Activated naive CD4-positive, alpha-beta T cell treated with anti-CD3 and anti-CD28 coated beads, Interleukin-2, amount 10 ng/mL, durations not matched to agents 7 days and 5 days (primary cell): Measurements from ENCODE around the gene ADH7.

Source experiments
- CTCF ChIA-PET: fragments of 350-600 bp; sonication (Branson Sonifier 250); formaldehyde crosslinking; loops from one replicate; lab custom pipeline; 2021; ENCODE audit warnings: antibody characterized with exemption; lab: Charles Lee
- DNase-seq: peaks from one replicate; pipeline ENCODE4 v3.0.0-alpha.2; 2020
- H3K27ac Mint-ChIP-seq: one replicate; pipeline ENCODE4 v1.8.0; 2021; ENCODE audit warnings: mild to moderate bottlenecking, moderate library complexity, mixed read lengths
- H3K27me3 Mint-ChIP-seq: one replicate; pipeline ENCODE4 v1.8.0; 2021; ENCODE audit warnings: mild to moderate bottlenecking, mixed read lengths
- H3K36me3 Mint-ChIP-seq: one replicate; pipeline ENCODE4 v1.8.0; 2021; ENCODE audit warnings: mixed read lengths
- H3K4me1 Mint-ChIP-seq: one replicate; pipeline ENCODE4 v1.8.0; 2021; ENCODE audit warnings: mixed read lengths
- H3K4me3 Mint-ChIP-seq: one replicate; pipeline ENCODE4 v1.8.0; 2021; ENCODE audit warnings: mild to moderate bottlenecking, moderate library complexity, mixed read lengths
- H3K9me3 Mint-ChIP-seq: one replicate; pipeline ENCODE4 v1.8.0; 2021; ENCODE audit warnings: mixed read lengths

The ADH7 gene

GRCh38 chr4:99435154-99435553, at the start of gene ADH7:
Gene ADH7 (minus strand): TSS chr4:99435342. CDS start chr4:99435233, 109 bp downstream.
- CTCF ChIA-PET = no interaction called here
- DNase-seq = no peak
- no peaks in the 10 kb centered on the region for H3K9me3 Mint-ChIP-seq
- no peaks in the 10 kb centered on the region for H3K36me3 Mint-ChIP-seq
- no peaks in the 10 kb centered on the region for H3K4me1 Mint-ChIP-seq
- H3K4me3 Mint-ChIP-seq = no peak within 1 kb of the TSS
- no peak within 1 kb of the TSS for H3K27ac Mint-ChIP-seq
- no peaks in the 10 kb centered on the region for H3K27me3 Mint-ChIP-seq

- Mint-ChIP-seq H3K9me3 (peaks cover 24% of the 10 kb centered on the region), H3K27ac (no peak overlapping the region), H3K4me3 (no peak overlapping the region), H3K4me1 (no peaks in the 10 kb centered on the region), H3K27me3 (no peaks in the 10 kb centered on the region), H3K36me3 (no peaks in the 10 kb centered on the region)
- CTCF ChIA-PET = no interaction called here
- DNase-seq = no peak
Observed at GRCh38 chr4:99483636-99484035, 48.5 kb upstream of the ADH7 start.

GRCh38 chr4:99473131-99473530, 38.0 kb upstream of the ADH7 start:
- Mint-ChIP-seq H3K27ac (no peak overlapping the region), H3K27me3 (no peaks in the 10 kb centered on the region), H3K4me1 (no peaks in the 10 kb centered on the region), H3K9me3 (no peaks in the 10 kb centered on the region), H3K4me3 (no peak overlapping the region), H3K36me3 (no peaks in the 10 kb centered on the region)
- CTCF ChIA-PET = interaction anchor here (0.7 kb wide), 1 partner anchor 9 kb away, joined by 3 read pairs; no protein-coding TSS in a partner anchor
- no peak for DNase-seq

- Mint-ChIP-seq H3K4me1 (no peaks in the 10 kb centered on the region), H3K9me3 (no peaks in the 10 kb centered on the region), H3K27me3 (no peaks in the 10 kb centered on the region), H3K36me3 (no peaks in the 10 kb centered on the region), H3K27ac (no peak overlapping the region), H3K4me3 (no peak overlapping the region)
- CTCF ChIA-PET = interaction anchor here (0.6 to 1.4 kb wide), 3 partner anchors 9 to 337 kb away, joined by 3 to 6 read pairs (median 4); no protein-coding TSS in a partner anchor
- no peak for DNase-seq
Observed at GRCh38 chr4:99471896-99472295, 36.8 kb upstream of the ADH7 start.

- H3K36me3 Mint-ChIP-seq = no peaks in the 10 kb centered on the region
- CTCF ChIA-PET = interaction anchor here (0.6 to 1.4 kb wide), 3 partner anchors 8 to 337 kb away, joined by 3 to 6 read pairs (median 4); no protein-coding TSS in a partner anchor
- no peak overlapping the region for H3K4me3 Mint-ChIP-seq
- no peaks in the 10 kb centered on the region for H3K4me1 Mint-ChIP-seq
- H3K9me3 Mint-ChIP-seq = no peaks in the 10 kb centered on the region
- no peaks in the 10 kb centered on the region for H3K27me3 Mint-ChIP-seq
- DNase-seq = no peak
- no peak overlapping the region for H3K27ac Mint-ChIP-seq
Observed at GRCh38 chr4:99471349-99471748, 36.2 kb upstream of the ADH7 start.

GRCh38 chr4:99468889-99469288, 33.7 kb upstream of the ADH7 start:
- Mint-ChIP-seq H3K27me3 (no peaks in the 10 kb centered on the region), H3K36me3 (no peaks in the 10 kb centered on the region), H3K27ac (no peak overlapping the region), H3K9me3 (no peaks in the 10 kb centered on the region), H3K4me3 (no peak overlapping the region), H3K4me1 (no peaks in the 10 kb centered on the region)
- no peak for DNase-seq
- CTCF ChIA-PET = no interaction called here

GRCh38 chr4:99467887-99468286, 32.7 kb upstream of the ADH7 start:
- Mint-ChIP-seq H3K27me3 (no peaks in the 10 kb centered on the region), H3K27ac (no peak overlapping the region), H3K9me3 (no peaks in the 10 kb centered on the region), H3K36me3 (no peaks in the 10 kb centered on the region), H3K4me1 (no peaks in the 10 kb centered on the region), H3K4me3 (no peak overlapping the region)
- DNase-seq = no peak
- CTCF ChIA-PET = interaction anchor here (0.6 kb wide), 1 partner anchor 37 kb away, joined by 3 read pairs; no protein-coding TSS in a partner anchor

GRCh38 chr4:99463566-99463965, 28.4 kb upstream of the ADH7 start:
- DNase-seq = no peak
- no peak overlapping the region for H3K4me3 Mint-ChIP-seq
- H3K36me3 Mint-ChIP-seq = no peaks in the 10 kb centered on the region
- no peak overlapping the region for H3K27ac Mint-ChIP-seq
- no peaks in the 10 kb centered on the region for H3K4me1 Mint-ChIP-seq
- CTCF ChIA-PET = interaction anchor here (0.6 to 2.0 kb wide), 12 partner anchors 8 to 638 kb away, joined by 3 to 11 read pairs (median 4); no protein-coding TSS in a partner anchor
- no peaks in the 10 kb centered on the region for H3K27me3 Mint-ChIP-seq
- H3K9me3 Mint-ChIP-seq = no peaks in the 10 kb centered on the region

- Mint-ChIP-seq H3K27me3 (no peaks in the 10 kb centered on the region), H3K36me3 (no peaks in the 10 kb centered on the region), H3K27ac (no peak overlapping the region), H3K9me3 (no peaks in the 10 kb centered on the region), H3K4me3 (no peak overlapping the region), H3K4me1 (no peaks in the 10 kb centered on the region)
- peak; percentile 63 for DNase-seq
- CTCF ChIA-PET = interaction anchor here (0.6 to 2.0 kb wide), 16 partner anchors 9 to 637 kb away, joined by 3 to 11 read pairs (median 4); no protein-coding TSS in a partner anchor
Observed at GRCh38 chr4:99462875-99463464, 27.8 kb upstream of the ADH7 start.

- Mint-ChIP-seq H3K9me3 (no peaks in the 10 kb centered on the region), H3K27ac (no peak overlapping the region), H3K4me3 (no peak overlapping the region), H3K4me1 (no peaks in the 10 kb centered on the region), H3K36me3 (no peaks in the 10 kb centered on the region), H3K27me3 (peaks cover 3% of the 10 kb centered on the region)
- DNase-seq = no peak
- CTCF ChIA-PET = interaction anchor here (0.8 to 2.0 kb wide), 11 partner anchors 10 to 994 kb away, joined by 3 to 11 read pairs (median 6); partner anchors contain the start of gene METAP1
Observed at GRCh38 chr4:99461623-99462401, 26.7 kb upstream of the ADH7 start.

GRCh38 chr4:99459546-99460042, 24.5 kb upstream of the ADH7 start:
- Mint-ChIP-seq H3K36me3 (no peaks in the 10 kb centered on the region), H3K27ac (no peak overlapping the region), H3K4me3 (no peak overlapping the region), H3K4me1 (no peaks in the 10 kb centered on the region), H3K9me3 (no peaks in the 10 kb centered on the region), H3K27me3 (peaks cover 7% of the 10 kb centered on the region)
- no peak for DNase-seq
- CTCF ChIA-PET = interaction anchor here (1.0 to 1.2 kb wide), 2 partner anchors 9 to 464 kb away, joined by 3 read pairs; partner anchors contain the start of gene METAP1

- CTCF ChIA-PET = interaction anchor here (1.0 to 1.2 kb wide), 2 partner anchors 9 to 464 kb away, joined by 3 read pairs; partner anchors contain the start of gene METAP1
- DNase-seq = no peak
- Mint-ChIP-seq H3K4me1 (no peaks in the 10 kb centered on the region), H3K36me3 (no peaks in the 10 kb centered on the region), H3K27me3 (peaks cover 10% of the 10 kb centered on the region), H3K27ac (no peak overlapping the region), H3K9me3 (no peaks in the 10 kb centered on the region), H3K4me3 (no peak overlapping the region)
Observed at GRCh38 chr4:99458911-99459447, 23.8 kb upstream of the ADH7 start.

- Mint-ChIP-seq H3K4me3 (no peak overlapping the region), H3K27me3 (peaks cover 13% of the 10 kb centered on the region), H3K36me3 (no peaks in the 10 kb centered on the region), H3K27ac (no peak overlapping the region), H3K9me3 (peaks cover 5% of the 10 kb centered on the region), H3K4me1 (no peaks in the 10 kb centered on the region)
- no peak for DNase-seq
- CTCF ChIA-PET = no interaction called here
Observed at GRCh38 chr4:99457676-99458075, 22.5 kb upstream of the ADH7 start.

GRCh38 chr4:99457270-99457669, 22.1 kb upstream of the ADH7 start:
- H3K27me3 Mint-ChIP-seq = peaks cover 13% of the 10 kb centered on the region
- peaks cover 7% of the 10 kb centered on the region for H3K9me3 Mint-ChIP-seq

More at GRCh38 chr4:99457270-99457669, 22.1 kb upstream of the ADH7 start:
- H3K36me3 Mint-ChIP-seq = no peaks in the 10 kb centered on the region
- CTCF ChIA-PET = no interaction called here
- H3K4me1 Mint-ChIP-seq = no peaks in the 10 kb centered on the region
- no peak overlapping the region for H3K27ac Mint-ChIP-seq
- no peak overlapping the region for H3K4me3 Mint-ChIP-seq
- DNase-seq = no peak
